Measurements from ENCODE around the gene NCOA7.

DNA sequence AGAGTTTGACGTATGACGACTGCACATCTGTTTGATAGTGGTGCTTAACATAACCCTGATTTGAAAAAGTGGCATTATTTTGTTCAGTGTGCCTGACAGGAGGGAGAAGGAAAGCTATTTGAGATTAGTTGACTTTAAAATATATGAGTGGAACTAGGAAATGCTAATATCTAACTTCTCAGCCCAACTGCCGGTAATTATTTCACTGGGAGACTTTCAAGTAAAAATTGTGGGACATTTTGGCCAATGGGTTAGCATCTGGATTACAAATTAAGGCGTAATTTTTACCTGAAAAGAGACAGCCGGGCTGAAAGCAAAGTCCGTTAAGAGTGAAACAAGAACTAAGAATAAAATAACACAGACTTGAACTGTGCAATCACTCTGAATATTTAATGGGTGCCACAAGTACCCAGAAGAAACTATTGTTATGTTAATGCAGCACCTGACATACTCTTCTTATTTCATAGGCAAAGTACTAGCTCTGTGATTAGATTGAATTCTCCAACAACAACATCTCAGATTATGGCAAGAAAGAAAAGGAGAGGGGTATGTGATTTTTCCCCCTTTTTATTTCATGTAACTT, 39.3 kb upstream of the NCOA7 start:
- TF ChIP-seq, protein P1, sequence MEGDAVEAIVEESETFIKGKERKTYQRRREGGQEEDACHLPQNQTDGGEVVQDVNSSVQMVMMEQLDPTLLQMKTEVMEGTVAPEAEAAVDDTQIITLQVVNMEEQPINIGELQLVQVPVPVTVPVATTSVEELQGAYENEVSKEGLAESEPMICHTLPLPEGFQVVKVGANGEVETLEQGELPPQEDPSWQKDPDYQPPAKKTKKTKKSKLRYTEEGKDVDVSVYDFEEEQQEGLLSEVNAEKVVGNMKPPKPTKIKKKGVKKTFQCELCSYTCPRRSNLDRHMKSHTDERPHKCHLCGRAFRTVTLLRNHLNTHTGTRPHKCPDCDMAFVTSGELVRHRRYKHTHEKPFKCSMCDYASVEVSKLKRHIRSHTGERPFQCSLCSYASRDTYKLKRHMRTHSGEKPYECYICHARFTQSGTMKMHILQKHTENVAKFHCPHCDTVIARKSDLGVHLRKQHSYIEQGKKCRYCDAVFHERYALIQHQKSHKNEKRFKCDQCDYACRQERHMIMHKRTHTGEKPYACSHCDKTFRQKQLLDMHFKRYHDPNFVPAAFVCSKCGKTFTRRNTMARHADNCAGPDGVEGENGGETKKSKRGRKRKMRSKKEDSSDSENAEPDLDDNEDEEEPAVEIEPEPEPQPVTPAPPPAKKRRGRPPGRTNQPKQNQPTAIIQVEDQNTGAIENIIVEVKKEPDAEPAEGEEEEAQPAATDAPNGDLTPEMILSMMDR (IDR thresholded peaks at IDR 0.05; ENCODE audit: low read depth, low read length, missing input control), result no peak
- TF ChIP-seq, protein P2, sequence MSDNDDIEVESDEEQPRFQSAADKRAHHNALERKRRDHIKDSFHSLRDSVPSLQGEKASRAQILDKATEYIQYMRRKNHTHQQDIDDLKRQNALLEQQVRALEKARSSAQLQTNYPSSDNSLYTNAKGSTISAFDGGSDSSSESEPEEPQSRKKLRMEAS (IDR thresholded peaks at IDR 0.05), result no peak
- no peak for TF ChIP-seq GABPA (IDR thresholded peaks at IDR 0.05 in 1 of 2, conservative IDR thresholded peaks at IDR 0.05 in 1 of 2)
- no peak for TF ChIP-seq NR2F2 (IDR thresholded peaks at IDR 0.05)
- TF ChIP-seq HNF4G (IDR thresholded peaks at IDR 0.05), result no peak
- TF ChIP-seq FOXA2 (IDR thresholded peaks at IDR 0.05), result no peak
- TF ChIP-seq, protein P3, sequence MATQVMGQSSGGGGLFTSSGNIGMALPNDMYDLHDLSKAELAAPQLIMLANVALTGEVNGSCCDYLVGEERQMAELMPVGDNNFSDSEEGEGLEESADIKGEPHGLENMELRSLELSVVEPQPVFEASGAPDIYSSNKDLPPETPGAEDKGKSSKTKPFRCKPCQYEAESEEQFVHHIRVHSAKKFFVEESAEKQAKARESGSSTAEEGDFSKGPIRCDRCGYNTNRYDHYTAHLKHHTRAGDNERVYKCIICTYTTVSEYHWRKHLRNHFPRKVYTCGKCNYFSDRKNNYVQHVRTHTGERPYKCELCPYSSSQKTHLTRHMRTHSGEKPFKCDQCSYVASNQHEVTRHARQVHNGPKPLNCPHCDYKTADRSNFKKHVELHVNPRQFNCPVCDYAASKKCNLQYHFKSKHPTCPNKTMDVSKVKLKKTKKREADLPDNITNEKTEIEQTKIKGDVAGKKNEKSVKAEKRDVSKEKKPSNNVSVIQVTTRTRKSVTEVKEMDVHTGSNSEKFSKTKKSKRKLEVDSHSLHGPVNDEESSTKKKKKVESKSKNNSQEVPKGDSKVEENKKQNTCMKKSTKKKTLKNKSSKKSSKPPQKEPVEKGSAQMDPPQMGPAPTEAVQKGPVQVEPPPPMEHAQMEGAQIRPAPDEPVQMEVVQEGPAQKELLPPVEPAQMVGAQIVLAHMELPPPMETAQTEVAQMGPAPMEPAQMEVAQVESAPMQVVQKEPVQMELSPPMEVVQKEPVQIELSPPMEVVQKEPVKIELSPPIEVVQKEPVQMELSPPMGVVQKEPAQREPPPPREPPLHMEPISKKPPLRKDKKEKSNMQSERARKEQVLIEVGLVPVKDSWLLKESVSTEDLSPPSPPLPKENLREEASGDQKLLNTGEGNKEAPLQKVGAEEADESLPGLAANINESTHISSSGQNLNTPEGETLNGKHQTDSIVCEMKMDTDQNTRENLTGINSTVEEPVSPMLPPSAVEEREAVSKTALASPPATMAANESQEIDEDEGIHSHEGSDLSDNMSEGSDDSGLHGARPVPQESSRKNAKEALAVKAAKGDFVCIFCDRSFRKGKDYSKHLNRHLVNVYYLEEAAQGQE (IDR thresholded peaks at IDR 0.05), result no peak

All from liver (tissue), 3 donors.